ENCODE measurements around the gene ABCA6. TPM values are rescaled to one million over a fixed set of nuclear protein-coding genes. Genes with fewer than 3 reads are reported as not detected.

Gene ABCA6
- total and polyA plus RNA-seq, 2 of the 13 experiments (the other 11 are each of a cell fraction or from before 2014, with no cell fraction given): 0.05 to 0.11 TPM

GRCh38 chr17:69072803-69073256 is 68.9 kb downstream of the ABCA6 start (continued):
- TF ChIP-seq STAT6 (CRISPR knock-in tag; IDR thresholded peaks at IDR 0.05; ENCODE audit: borderline replicate concordance): peak; percentile 75
- peak; percentile 64; the same call in 1 of the 2 replicates for TF ChIP-seq ZNF124 (CRISPR knock-in tag; IDR thresholded peaks at IDR 0.05)
- TF ChIP-seq TP53 (CRISPR knock-in tag; conservative IDR thresholded peaks at IDR 0.05): peak; percentile 50; the same call in 1 of the 2 replicates
- peak; percentile 54; the same call in 1 of the 2 replicates for TF ChIP-seq ZNF543 (CRISPR knock-in tag; IDR thresholded peaks at IDR 0.05)
- TF ChIP-seq SOX5 (CRISPR knock-in tag; IDR thresholded peaks at IDR 0.05; ENCODE audit: borderline replicate concordance): peak; percentile 96
- TF ChIP-seq NR2F2 (IDR thresholded peaks at IDR 0.05; ENCODE audit: borderline replicate concordance, low read depth): peak; percentile 46; the same call in 1 of the 2 replicates
- 0 out of 2 replicates have a peak, but pooled peaks have one; percentile 22 for TF ChIP-seq ZNF629 (CRISPR knock-in tag; conservative IDR thresholded peaks at IDR 0.05)
- peak; percentile 98 for TF ChIP-seq FOXJ3 (CRISPR knock-in tag; IDR thresholded peaks at IDR 0.05; ENCODE audit: borderline replicate concordance)
- TF ChIP-seq RCOR2 (CRISPR knock-in tag; IDR thresholded peaks at IDR 0.05): peak; percentile 98
- TF ChIP-seq HMG20A (CRISPR knock-in tag; IDR thresholded peaks at IDR 0.05; ENCODE audit: borderline replicate concordance): peak; percentile 96; the same call in 1 of the 2 replicates
- TF ChIP-seq ZBTB43 (CRISPR knock-in tag; conservative IDR thresholded peaks at IDR 0.05): peak; percentile 36; the same call in 1 of the 2 replicates
- TF ChIP-seq PITX1 (CRISPR knock-in tag; IDR thresholded peaks at IDR 0.05): peak; percentile 90
- TF ChIP-seq PAXIP1 (CRISPR knock-in tag; conservative IDR thresholded peaks at IDR 0.05): peak; percentile 94
- peak; percentile 74; the same call in 1 of the 2 replicates for TF ChIP-seq ZNF292 (CRISPR knock-in tag; IDR thresholded peaks at IDR 0.05; ENCODE audit: borderline replicate concordance, low read depth)
- TF ChIP-seq MIER3 (CRISPR knock-in tag; IDR thresholded peaks at IDR 0.05; ENCODE audit: borderline replicate concordance): peak; percentile 56; the same call in 1 of the 2 replicates
- TF ChIP-seq, protein P1, sequence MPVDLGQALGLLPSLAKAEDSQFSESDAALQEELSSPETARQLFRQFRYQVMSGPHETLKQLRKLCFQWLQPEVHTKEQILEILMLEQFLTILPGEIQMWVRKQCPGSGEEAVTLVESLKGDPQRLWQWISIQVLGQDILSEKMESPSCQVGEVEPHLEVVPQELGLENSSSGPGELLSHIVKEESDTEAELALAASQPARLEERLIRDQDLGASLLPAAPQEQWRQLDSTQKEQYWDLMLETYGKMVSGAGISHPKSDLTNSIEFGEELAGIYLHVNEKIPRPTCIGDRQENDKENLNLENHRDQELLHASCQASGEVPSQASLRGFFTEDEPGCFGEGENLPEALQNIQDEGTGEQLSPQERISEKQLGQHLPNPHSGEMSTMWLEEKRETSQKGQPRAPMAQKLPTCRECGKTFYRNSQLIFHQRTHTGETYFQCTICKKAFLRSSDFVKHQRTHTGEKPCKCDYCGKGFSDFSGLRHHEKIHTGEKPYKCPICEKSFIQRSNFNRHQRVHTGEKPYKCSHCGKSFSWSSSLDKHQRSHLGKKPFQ (CRISPR knock-in tag; IDR thresholded peaks at IDR 0.05; ENCODE audit: insufficient replicate concordance): peak; percentile 57
- TF ChIP-seq ZNF644 (CRISPR knock-in tag; IDR thresholded peaks at IDR 0.05; ENCODE audit: low read depth): peak; percentile 59; the same call in 1 of the 2 replicates
- peak; percentile 74; the same call in 1 of the 2 replicates for TF ChIP-seq IRF2 (CRISPR knock-in tag; IDR thresholded peaks at IDR 0.05)
- TF ChIP-seq RARA (CRISPR knock-in tag; IDR thresholded peaks at IDR 0.05): peak; percentile 88; the same call in 1 of the 2 replicates
- TF ChIP-seq MEF2D (CRISPR knock-in tag; IDR thresholded peaks at IDR 0.05): peak; percentile 94
- TF ChIP-seq FOSL1 (CRISPR knock-in tag; IDR thresholded peaks at IDR 0.05; ENCODE audit: borderline replicate concordance): peak; percentile 12; the same call in 1 of the 2 replicates

Data from HepG2 (cell line).